Measurements from ENCODE around the gene PRSS38.

The PRSS38 gene

DNA sequence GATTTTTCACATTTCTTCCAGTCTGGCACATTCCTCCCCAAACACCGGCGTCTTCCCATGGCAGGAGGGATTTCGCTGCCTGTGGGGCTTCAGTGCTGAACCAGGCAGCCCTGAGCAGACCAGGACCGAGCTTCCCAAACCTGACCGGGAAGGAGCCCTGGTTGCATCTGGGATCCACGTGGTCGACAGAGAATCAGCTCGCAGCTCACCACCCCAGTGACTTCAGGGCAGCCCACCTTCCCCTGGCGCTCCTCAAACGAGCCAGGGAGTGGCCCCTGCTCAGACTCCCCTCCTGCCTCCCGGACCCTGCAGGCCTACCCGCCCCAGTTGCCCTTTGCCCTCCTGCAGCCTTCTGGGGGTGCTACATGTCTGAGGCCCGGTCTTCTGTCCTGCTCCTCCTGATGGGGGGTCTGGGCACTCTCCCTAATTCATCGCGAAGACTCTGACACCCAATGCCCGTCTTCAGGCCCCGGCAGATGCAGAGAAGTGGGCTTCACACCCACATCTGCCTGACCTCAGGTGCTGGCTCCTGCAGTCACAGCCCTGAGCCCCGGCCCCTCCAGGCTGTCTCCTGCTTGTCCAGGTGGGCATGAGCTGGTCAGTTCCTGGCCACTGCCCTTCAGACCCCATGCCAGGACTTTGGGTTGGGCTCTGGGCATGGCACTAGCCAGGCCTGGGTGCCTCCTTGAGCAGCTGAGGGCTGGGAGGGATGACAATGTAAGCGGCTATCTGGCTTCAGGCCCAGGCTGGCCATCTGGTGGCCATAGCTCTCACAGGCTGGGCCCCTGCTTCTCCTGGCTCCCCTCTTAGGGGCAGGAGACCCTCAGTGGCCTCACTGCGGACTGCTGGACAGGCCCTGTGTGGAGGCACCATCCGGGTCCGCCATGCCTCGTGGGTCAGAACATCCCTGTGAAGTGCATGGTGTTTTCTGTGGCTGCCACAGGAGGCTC lies 26.1 kb upstream of the PRSS38 start:
- Histone ChIP-seq H3K4me1 (ENCODE audit: low read length) (peaks cover 30% of the 10 kb centered on the region), H3K27ac (ENCODE audit: low read length) (no peak overlapping the region), H3K9ac (ENCODE audit: low read length) (peak overlapping the region; percentile 51; the same call in 1 of the 2 replicates), H4K20me1 (ENCODE audit: insufficient read depth, low read length) (no peaks in the 10 kb centered on the region), H3K9me3 (ENCODE audit: insufficient read depth, low read length) (peaks cover 5% of the 10 kb centered on the region), H2AFZ (ENCODE audit: low read depth, low read length) (no peak overlapping the region), H3K4me2 (ENCODE audit: low read length) (peak overlapping the region; percentile 91), H3K27me3 (ENCODE audit: low read depth, low read length) (0 out of 2 replicates have a peak, but pooled peaks cover 4% of the 10 kb centered on the region), H3K36me3 (replicated peaks; ENCODE audit: low read depth, low read length) (peaks cover 8% of the 10 kb centered on the region), H3K79me2 (ENCODE audit: low read length) (no peaks in the 10 kb centered on the region), H3K4me3 (ENCODE audit: low read length) (peak overlapping the region; percentile 82)
- no peak for TF ChIP-seq EZH2phosphoT487 (IDR thresholded peaks at IDR 0.05; ENCODE audit: low read depth)
- TF ChIP-seq, protein P1, sequence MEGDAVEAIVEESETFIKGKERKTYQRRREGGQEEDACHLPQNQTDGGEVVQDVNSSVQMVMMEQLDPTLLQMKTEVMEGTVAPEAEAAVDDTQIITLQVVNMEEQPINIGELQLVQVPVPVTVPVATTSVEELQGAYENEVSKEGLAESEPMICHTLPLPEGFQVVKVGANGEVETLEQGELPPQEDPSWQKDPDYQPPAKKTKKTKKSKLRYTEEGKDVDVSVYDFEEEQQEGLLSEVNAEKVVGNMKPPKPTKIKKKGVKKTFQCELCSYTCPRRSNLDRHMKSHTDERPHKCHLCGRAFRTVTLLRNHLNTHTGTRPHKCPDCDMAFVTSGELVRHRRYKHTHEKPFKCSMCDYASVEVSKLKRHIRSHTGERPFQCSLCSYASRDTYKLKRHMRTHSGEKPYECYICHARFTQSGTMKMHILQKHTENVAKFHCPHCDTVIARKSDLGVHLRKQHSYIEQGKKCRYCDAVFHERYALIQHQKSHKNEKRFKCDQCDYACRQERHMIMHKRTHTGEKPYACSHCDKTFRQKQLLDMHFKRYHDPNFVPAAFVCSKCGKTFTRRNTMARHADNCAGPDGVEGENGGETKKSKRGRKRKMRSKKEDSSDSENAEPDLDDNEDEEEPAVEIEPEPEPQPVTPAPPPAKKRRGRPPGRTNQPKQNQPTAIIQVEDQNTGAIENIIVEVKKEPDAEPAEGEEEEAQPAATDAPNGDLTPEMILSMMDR (IDR thresholded peaks at IDR 0.05; ENCODE audit: low read depth, low read length): no peak

DNA sequence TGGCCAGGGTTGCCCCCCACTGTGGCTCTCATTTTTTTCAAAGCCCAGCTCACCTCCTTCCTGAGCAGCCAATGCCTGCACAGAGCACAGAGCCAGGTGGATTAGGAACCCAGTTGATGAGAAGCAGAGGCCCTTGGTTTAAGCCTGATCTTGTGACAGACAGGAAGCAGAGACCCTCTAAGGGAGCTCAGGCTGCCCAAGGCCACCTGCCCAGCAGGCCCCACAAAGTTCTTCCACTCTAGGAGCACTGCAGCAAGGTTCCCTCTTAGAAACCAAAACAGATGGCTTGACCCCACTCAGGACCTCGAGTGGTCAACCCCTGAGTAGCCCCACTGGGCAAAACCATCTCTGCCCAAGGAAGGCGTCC lies 25.5 kb upstream of the PRSS38 start:
- Histone ChIP-seq H3K9me3 (ENCODE audit: insufficient read depth, low read length) (peaks cover 2% of the 10 kb centered on the region), H3K9ac (ENCODE audit: low read length) (no peak overlapping the region), H3K27me3 (ENCODE audit: low read depth, low read length) (0 out of 2 replicates have a peak, but pooled peaks cover 4% of the 10 kb centered on the region), H4K20me1 (ENCODE audit: insufficient read depth, low read length) (no peaks in the 10 kb centered on the region), H3K36me3 (replicated peaks; ENCODE audit: low read depth, low read length) (peaks cover 2% of the 10 kb centered on the region), H3K27ac (ENCODE audit: low read length) (no peak overlapping the region), H3K79me2 (ENCODE audit: low read length) (no peaks in the 10 kb centered on the region), H3K4me1 (ENCODE audit: low read length) (peaks cover 26% of the 10 kb centered on the region), H2AFZ (ENCODE audit: low read depth, low read length) (no peak overlapping the region), H3K4me3 (ENCODE audit: low read length) (no peak overlapping the region), H3K4me2 (ENCODE audit: low read length) (no peak overlapping the region)
- TF ChIP-seq EZH2phosphoT487 (IDR thresholded peaks at IDR 0.05; ENCODE audit: low read depth): no peak
- TF ChIP-seq, protein P1 (IDR thresholded peaks at IDR 0.05; ENCODE audit: low read depth, low read length): no peak

DNA sequence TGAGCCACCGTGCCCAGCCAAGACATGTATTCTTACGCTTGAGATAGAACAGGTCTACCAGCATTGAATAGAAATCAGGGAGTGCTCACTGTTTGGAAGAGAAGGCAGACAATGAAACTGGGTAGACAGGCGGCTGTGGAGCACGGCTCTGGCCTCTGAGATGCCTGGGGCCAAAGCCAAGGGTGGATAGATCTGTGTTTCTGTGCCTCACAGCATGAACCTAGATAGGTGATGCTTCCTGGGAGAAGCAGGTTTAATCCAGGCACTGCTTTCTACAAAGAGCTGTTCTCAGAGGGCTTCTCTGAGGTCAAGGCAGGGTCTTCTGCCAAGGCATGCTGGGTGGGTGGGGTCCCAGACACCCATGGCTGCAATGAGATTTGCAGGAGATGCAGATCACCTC lies 24.6 kb upstream of the PRSS38 start:
- no peak overlapping the region for H3K9ac ChIP-seq (ENCODE audit: low read length)
- 0 out of 2 replicates have a peak, but pooled peaks cover 4% of the 10 kb centered on the region for H3K27me3 ChIP-seq (ENCODE audit: low read depth, low read length)
- H2AFZ ChIP-seq (ENCODE audit: low read depth, low read length): no peak overlapping the region
- H4K20me1 ChIP-seq (ENCODE audit: insufficient read depth, low read length): no peaks in the 10 kb centered on the region
- H3K36me3 ChIP-seq (replicated peaks; ENCODE audit: low read depth, low read length): no peaks in the 10 kb centered on the region
- no peaks in the 10 kb centered on the region for H3K79me2 ChIP-seq (ENCODE audit: low read length)
- no peaks in the 10 kb centered on the region for H3K9me3 ChIP-seq (ENCODE audit: insufficient read depth, low read length)
- no peak for TF ChIP-seq EZH2phosphoT487 (IDR thresholded peaks at IDR 0.05; ENCODE audit: low read depth)
- TF ChIP-seq, protein P1 (IDR thresholded peaks at IDR 0.05; ENCODE audit: low read depth, low read length): no peak
- peaks cover 17% of the 10 kb centered on the region for H3K4me1 ChIP-seq (ENCODE audit: low read length)
- no peak overlapping the region for H3K27ac ChIP-seq (ENCODE audit: low read length)
- H3K4me3 ChIP-seq (ENCODE audit: low read length): no peak overlapping the region
- no peak overlapping the region for H3K4me2 ChIP-seq (ENCODE audit: low read length)

DNA sequence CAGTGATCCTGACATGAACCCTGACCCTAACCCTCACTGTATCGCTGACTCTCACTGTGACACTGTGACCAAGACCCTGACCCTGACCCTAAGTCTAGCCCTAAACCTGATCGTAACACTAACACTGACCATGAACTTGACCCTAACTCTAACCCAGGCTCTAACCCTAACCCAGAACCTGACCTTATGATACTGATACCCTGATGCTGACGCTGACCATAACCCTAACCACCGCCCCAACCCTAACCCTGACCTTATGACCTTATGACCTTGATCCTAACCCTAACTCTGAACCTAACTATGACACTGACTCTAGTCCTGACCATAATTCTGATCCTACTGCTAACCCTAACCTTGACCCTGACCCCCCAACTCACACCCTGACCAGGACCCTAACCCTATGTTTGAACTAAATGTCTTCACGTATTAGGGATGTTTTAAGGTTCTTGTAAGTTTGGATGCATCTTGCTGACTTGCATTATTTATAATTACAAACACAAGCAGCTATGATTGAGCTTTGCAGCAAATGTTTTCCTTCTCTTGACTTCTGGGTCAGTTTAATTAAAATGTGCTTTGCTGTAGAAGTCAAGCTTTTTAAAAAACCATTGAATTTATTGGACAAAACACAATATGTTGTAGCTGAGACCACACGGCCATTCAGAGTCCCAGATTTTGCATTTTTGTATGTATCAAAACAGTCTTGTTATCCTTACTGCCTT lies 23.9 kb upstream of the PRSS38 start:
- Histone ChIP-seq H3K9ac (ENCODE audit: low read length) (no peak overlapping the region), H3K27ac (ENCODE audit: low read length) (no peak overlapping the region), H3K79me2 (ENCODE audit: low read length) (no peaks in the 10 kb centered on the region), H3K36me3 (replicated peaks; ENCODE audit: low read depth, low read length) (no peaks in the 10 kb centered on the region), H4K20me1 (ENCODE audit: insufficient read depth, low read length) (no peaks in the 10 kb centered on the region), H3K27me3 (ENCODE audit: low read depth, low read length) (0 out of 2 replicates have a peak, but pooled peaks cover 4% of the 10 kb centered on the region), H3K4me2 (ENCODE audit: low read length) (no peak overlapping the region), H3K4me3 (ENCODE audit: low read length) (no peak overlapping the region), H3K9me3 (ENCODE audit: insufficient read depth, low read length) (no peaks in the 10 kb centered on the region), H2AFZ (ENCODE audit: low read depth, low read length) (no peak overlapping the region), H3K4me1 (ENCODE audit: low read length) (peaks cover 11% of the 10 kb centered on the region; the same call in 1 of the 2 replicates)
- TF ChIP-seq, protein P1 (IDR thresholded peaks at IDR 0.05; ENCODE audit: low read depth, low read length): no peak
- TF ChIP-seq EZH2phosphoT487 (IDR thresholded peaks at IDR 0.05; ENCODE audit: low read depth): no peak

All from OCI-LY3 (cell line).